HG03139 (cell line): ENCODE data around the gene PIP5KL1.

ENCODE experiments used
- ATAC-seq: cut with Tn5 transposase; IDR thresholded peaks from one replicate; pipeline ENCODE4 v1.9.1; 2021; ENCODE audit not compliant: unreplicated experiment

PIP5KL1 gene, protein sequence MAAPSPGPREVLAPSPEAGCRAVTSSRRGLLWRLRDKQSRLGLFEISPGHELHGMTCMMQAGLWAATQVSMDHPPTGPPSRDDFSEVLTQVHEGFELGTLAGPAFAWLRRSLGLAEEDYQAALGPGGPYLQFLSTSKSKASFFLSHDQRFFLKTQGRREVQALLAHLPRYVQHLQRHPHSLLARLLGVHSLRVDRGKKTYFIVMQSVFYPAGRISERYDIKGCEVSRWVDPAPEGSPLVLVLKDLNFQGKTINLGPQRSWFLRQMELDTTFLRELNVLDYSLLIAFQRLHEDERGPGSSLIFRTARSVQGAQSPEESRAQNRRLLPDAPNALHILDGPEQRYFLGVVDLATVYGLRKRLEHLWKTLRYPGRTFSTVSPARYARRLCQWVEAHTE

DNA sequence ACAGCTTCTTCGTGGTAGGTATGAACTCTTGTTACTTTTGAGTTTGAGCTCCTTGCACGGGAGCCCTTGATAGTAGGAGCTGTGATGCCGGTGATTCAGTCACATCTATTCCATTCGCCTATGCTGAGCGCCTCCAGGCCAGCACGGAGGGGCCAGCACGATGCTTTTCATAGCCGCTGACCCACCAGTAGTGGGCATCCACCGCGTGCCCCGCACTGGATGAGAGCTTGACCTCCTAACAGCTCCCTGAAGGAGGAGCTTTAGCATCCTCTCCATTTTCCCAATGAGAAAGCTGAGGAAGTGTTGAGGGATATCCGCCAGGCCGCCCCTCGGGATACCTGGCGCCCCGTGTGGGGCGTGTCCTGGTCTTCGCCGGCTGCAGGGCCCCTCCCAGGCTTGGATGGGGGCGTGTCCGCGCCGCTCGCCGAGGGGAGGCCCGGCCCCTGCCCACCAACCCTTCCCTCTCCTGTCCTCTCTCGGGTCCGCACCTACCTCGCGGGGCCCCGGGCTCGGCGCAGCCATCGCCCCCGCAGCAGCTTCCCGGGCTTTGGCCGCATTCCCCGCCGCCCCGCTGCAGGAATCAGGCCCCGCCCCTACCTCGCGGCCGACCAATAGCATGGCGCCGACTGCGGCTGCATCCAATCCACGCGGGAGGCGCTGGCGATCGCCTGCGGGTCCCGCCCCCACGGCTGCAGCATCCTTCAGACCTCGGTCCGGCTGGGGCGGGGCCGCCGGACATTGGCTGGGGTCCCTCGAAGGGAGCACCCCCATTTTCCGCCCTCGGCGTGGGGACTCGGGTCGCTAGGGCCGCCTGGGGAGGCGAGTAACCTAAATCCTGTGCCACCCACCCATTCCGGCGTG, at the start of gene PIP5KL1:
TSS of gene PIP5KL1 (minus strand) at position 547 of the 861 bp plus-strand sequence. CDS start at position 522, 25 bp downstream.
- peak; percentile 47 for ATAC-seq

DNA sequence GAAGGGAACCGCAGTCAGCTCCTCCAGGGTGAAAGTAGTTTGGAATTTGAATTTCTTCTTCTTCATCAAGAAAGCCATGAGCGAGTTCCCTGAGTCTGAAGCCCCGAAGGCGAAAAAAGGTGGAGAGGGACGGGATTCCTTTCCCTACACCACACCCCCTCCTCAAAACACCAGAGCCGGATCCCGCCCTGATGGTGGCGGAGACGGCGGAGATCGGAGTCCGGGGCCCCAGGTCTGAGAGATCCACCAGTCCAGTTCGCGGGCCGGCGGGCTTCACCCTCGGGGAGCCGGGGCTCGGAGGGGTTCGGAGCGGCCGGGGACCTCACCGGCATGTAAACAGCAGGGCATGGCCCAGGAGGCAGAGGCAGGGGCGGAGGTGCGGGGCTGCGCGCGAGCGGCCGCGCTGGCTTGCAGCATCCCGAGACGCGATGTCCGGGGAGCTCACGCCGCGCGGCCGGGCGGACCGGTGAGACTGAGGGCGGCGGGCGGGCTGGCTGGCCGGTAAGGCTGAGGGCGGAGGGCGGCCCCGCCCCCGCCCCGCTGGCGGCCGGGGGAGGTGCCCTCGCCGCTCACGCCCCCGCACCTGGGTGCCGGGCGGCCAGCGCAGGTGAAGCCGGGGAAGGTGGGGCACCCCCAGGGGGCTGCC, 49.6 kb upstream of the PIP5KL1 start:
- ATAC-seq, result peak; percentile 16

DNA sequence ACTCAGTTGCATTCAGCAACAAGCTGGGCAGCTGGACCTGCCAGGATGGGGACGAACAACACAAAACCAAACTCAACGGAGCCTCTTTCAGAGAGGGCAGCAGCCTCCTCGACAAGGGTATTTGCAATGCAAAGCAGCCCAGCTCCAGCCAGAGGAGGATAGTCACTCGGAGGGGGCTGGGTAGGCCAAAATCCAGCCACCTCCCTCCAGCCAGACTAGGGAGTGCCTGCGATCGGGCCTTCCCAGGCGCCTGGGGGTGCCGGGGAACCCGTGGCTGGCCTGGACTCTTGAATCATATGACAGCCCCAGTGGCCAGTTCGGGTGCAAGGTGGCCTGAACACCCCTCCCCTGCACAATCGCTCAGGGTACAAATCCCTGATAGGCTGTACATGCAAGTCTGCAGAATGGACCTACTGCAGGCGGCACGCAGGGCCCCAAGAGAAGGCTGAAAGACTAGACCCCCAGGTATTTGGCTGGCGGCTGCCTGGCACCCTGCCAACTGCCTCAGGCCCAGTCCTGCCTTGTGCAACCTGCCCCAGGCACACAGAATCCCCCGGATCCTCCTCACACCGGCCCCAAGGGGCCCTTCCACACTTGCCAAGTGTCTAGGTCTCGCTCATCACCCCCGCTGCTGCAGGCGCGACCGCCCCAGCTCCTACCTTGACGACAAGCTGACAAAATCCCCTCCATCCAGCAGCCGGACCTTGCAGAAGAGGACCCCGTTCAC, 48.9 kb upstream of the PIP5KL1 start:
- ATAC-seq, result no peak

DNA sequence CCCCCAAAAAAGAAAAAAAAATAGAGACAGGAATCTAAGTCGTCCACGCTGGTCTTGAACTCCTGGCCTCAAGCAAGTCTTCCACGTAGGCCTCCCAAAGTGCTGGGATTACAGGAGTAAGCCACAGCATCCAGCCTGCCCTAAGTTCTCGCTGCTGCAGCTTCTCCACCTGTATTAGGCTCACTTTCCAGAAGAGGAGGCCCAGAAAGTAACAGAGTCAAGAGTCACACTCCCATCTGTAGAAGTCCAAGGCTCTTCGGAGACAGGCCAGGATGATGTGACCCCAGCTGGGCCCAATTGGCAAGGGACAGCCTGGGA, 48.4 kb upstream of the PIP5KL1 start:
- ATAC-seq, result no peak

DNA sequence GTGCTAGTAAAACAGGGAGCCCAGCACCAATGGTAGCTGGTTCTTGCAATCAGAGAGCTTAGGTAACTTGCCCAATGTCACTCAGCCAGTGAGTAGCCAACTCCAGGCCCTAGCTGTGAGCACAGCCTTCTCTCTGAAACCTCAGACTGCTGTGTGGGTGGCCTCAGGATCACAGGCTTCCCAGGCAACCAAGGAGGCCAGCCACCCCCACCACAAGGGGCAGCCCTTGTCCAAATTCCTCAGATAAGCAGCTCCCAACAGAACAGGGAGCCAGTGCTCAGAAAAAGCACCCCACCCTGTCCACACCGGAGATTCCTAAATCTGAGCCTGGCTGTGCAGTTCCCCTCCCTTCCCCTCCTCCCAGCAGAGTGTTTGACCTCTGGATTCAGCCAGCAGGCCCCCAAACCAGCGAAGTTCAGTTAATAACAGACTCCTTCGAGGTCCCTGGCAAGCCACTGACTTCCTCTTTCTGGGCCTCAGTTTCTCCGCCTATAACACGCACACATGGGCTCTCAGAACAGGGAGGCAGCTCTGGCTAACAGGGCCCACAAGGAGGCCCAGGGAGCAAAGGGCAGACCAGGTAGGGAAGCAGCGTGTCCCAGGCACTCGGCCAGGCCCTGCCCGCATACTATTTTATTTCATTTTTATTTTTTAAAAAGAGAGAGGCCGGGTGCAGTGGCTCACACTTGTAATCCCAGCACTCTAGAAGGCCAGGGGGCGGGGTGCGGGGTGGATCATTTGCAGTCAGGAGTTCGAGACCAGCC, 47.5 kb upstream of the PIP5KL1 start:
- no peak for ATAC-seq

DNA sequence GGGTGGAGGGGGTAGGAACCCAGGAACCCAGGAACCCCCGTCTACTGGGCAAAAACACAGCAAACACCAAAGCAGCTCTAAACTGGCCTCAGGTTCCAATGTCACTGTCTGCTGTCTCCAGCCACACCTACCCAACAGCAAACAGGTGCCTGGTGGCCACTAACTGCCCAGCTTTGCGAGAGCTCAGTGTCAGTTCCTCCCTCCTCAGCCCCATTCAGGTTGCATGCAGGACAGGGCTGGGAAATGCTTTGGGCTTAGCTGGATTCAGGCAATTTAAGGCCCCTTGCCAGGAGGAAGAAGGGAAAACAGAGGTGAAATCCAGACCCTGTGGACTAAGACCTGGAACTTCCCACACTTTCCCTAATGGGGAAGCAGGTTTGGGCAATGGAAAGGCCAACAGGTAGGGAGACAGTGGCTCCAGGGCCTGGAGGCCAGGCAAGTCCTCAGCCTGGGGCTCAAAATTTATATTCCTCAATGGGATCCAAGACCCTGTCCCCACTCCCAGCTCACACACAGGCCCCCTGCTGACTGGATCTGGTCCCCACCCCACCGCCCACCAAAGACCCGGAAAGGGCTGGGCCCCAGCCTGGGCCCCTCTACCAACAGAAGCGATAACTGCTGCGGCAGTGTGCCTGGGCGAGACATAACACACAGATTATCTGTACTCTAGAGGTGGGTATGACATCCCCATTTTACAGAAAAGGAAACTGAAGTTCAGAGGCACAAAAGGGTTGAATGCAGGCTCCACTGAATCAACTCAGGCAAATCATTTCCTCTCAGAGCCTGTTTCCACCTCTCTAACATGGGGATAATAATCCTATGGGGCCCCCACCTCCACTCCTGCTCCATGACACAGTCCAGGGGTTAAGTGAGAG, 46.7 kb upstream of the PIP5KL1 start:
- ATAC-seq, result no peak

DNA sequence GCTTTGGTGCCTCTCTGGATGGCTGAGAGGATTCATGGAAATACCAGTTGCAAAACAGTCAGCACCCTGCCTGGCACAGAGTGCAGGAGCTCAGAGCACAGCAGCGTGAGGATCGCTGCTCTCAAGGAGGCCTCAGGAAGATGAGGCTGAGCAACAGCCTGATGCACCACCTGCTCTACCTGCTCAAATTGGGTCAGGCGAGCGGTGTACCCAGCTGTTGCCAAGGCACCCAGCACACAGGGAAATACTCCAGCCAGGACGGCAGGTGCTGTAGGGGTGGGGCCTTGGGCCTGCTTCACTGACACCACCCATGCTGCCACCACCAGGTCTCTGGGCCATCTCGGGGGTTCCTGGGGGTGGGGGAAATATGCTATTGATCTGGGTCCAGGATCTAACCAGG, 45.9 kb upstream of the PIP5KL1 start:
- ATAC-seq, result no peak

DNA sequence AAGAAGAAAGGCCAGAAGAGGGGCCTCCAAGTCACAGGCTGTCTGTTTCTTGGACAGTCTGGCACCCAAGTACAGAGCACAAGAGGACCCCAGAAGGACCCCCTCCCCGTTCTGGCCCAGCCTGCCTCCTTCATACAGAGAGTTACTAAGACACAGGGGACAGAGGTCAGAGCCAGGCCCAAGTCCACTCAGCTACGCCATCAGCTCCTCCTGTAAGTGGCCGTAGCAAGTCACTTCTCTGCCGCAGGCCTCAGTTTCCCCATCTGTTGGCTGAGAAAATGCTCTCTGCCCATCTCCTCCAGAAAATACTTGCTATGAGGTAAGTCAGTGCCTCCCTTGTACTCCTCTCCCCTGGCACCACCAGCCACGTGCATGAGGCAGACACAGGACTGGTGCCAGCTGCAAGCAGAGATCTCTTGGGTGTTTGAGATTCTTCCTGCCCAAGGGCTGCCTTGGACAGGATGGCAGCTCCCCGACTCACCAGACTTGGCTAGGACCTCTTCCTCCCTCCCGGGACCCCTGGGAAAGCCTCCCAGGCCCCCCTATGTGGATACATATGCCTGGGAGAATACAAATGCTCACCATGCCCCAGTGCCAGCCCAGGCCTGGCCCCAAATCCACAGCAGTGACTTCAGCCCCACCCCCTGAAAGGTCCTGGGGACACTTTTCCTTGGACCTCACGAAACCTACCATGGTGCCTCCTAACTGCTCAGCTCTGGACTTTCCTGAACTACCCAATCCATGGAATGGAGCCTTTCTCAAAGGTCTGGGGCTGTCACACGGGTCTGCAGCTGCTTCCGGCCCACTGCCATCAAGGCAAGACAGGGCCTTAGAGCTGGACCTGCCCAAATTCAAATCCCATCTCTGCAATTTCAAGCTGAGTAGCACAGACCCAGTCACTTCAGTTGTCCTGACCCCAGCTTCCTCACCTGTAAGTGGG, 45.1 kb upstream of the PIP5KL1 start:
- ATAC-seq, result no peak

DNA sequence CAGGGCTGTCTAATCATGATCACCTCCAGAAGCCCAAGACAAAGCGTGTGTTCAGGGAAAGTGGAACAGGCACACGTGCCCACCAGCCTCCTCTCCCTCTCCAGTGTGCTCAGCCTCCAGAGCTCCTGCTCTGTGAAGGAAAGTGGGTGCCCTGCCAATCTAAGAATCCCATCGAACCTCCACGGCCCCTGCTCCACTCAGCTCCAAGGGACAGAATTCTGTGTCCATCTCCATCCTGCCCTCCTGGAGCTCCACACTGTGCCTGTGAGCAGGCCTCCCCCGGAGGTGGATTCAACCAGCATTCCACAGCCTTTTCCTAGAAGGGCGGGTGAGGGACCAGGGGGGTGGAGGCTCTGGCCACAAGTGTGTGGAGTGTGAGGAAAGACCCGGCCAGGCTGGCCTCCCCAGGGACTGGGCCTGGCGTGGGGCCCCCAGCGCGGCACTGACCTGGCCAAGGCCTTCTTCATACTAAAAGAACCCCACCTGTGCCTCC, 44.2 kb upstream of the PIP5KL1 start:
- no peak for ATAC-seq

DNA sequence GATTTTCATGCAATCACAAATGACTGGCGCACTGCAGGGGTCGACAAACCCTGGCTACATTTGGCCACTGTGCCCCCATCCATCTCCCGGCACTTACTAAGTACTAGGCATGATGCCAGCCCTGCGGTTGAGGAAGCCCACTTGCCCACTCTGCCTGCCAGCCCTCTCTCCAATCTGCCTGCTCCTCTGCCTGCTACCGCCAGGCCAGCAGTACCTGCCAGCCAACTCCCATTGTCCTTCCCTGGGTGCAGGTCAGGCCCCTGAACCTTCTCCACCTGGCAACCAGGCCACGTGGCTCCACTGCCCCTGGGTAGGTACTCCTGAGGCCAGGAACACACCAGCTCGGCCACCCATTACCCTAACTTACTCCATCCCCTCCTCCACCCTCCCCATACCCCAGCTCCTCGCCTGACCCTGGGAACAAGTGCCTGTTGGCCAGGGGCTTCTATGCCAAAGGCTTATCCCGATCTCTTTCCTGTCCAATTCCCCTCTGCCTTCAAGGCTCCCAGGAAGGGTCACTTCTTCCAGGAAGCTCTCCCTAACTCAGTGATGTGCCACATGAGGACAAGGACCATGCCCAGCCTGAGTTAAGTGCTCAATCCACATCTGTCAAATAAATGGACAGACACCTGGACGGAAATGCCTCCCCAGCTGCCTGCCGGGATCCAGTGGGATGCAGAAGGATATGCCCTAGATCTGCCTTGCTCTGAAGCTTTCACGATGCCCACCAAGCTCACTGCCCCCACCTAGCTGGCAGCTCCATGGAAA, 43.6 kb upstream of the PIP5KL1 start:
- no peak for ATAC-seq

DNA sequence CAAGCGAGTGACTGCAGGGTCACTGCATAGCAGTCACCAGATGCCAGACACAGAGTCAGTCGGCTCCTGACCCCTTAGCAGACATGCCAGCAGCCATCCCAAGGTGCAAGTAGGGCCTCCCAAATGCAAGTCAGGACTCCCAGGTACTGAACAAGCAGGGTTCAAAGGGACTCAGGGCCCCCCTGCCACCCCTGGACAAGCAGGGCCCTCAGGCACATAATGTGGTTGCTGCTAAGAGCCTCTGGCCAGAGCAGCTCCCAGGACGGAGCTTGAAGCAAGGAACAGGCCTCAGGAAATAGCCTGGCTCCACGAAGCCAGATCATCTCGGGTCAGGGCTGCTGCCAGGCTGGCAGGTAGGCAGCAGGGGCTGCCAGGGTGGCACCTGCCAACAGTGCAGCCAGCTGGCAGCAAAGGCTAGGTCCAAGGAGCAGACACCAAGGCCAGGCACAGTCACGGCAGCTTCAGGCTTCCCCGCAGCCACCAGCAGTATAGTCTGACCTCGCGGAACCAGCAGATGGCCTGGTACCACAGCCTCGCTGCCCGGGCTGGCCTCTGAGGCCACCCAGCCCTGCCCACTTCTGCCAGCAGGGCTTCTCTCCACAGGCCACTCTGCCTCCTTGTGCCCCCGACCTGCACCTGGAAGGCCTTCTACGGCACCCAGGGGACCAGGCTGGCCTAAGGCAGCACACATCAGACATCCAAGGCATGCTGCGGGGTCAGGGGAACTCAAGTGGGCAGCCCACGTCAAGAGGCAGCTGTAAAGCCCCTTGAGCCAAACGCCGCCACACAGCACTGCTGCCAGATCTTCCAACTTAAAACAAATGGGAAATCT, 42.8 kb upstream of the PIP5KL1 start:
- ATAC-seq, result no peak

DNA sequence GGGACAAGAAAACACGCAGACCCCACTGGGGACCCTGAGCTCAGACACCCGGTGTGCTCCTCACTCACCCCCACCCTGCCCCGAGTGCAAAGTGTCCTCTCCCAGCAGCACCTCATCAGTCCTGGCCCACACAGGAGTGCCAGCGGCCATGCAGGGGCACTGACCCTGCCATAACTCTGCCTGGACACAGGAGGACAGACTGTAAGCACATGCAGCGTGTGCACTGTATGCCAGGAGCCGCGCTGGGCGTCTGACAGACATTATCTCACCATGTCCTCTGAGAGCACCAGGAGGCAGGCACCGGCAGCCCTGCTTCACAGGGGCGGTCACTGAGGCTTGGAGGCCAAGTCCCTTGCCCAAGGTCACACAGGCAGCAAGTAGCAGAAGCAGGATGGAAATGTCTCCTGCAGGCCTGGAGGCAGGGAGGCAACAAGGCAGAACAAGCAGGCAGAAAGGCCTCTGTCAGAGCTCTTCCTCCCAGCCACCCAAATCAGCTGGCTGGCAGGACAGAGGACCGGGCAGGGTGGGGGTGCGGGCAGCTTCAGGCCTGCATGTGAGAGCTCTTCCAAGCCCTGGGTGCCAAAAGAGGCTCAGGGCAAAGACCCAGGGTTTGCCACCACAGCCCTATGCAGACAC, 41.8 kb upstream of the PIP5KL1 start:
- no peak for ATAC-seq

DNA sequence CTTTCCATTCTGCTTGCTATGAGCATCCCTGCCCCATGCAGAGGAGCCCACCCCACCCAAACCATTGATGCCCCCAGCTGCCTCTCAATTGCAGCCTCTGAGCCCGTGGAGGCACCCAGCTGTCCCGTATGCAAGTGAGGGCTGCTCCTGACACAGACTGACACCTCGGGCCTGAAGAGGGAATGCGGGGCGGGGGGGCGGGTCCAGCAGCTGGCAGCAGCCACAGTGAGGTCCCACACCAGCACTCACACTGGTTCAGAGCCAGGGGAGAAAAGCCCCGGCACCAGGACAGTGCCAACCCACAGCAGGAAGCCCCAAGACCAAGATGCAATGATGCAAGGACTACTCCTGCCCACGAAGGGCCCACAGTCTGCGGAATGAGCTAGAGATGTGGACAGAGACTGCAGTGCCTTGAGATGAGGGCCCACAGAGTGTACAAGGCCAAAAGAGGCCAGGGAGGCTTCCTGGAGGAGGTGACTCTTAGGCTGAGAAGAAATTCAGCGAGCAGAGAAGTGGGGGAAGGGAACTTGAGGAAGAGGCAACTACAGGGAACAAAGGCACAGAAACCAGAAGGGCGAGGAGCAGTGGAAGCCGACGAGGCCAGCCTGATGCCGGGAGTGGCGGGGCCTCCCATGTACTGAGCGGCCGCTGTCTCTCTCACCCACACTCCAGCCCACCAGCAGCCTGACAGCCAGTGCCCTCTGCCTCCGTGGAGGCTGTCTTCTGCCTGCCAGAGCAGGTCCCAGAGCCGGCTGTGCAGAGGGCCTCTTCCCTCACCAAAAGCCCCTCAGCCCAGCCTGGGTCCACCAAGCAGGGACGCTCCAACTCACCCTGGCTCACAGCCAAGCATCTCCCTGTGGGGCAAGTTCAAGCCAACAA, 41.0 kb upstream of the PIP5KL1 start:
- ATAC-seq, result no peak

DNA sequence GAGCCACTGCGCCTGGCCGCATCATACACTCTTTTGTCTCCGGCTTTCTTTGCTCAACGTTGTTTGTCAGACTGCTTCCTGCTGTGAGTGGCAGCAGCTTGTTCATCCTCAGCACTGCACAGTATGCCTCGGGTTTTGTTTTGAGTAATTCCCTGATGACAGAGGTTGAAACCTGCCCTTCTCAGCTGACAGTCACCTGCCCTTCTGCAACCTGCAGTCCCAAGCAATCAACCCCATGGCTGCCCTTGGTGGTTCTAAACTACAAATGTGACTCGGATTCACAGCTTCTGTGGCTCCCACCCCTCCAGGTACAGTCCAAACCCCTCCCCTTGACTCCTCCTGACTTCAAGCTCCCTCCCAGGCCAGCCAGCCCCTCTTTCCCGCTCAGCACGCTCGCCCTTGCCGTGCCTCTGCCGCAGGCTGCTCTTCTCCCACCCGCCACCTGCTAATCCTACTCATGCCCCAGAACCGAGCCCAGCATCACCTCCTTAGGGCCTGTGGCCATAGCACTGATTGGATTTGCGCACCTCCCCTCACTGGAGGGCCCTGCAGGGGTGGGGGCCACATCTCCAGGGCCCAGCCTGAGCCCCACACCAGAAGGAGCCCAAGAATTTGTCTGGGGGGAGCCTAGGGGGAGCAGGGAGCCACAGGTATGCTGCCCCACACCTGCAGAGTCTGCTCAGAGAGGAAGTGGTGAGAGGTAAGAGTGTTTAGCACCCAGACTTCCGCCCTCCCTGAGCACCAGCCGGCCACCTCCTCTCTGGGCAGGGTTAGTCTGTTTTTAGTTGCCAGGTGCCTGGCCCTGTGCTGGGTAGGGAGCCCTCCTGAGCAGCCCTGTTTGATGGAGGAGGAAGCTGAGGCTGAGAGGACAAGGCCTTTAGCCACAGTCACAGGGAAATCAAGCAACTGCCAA, 40.1 kb upstream of the PIP5KL1 start:
- peak; percentile 53 for ATAC-seq
